ENCODE data around the gene SNRNP25. TPM values are rescaled to one million over a fixed set of nuclear protein-coding genes. Genes with fewer than 3 reads are reported as not detected.
"Not testable (repeated sequence)": the region's sequence is repeated elsewhere in the genome, so short reads cannot be mapped to it uniquely, and the experiment has no call there.

Gene SNRNP25
- polyA plus RNA-seq, 3 donors: 18.5 to 32.2 (median 31.6) TPM

- H3K79me2 ChIP-seq (ENCODE audit: insufficient read depth, low read length); H3K9ac ChIP-seq (ENCODE audit: insufficient read depth, low read length, poor library complexity, severe bottlenecking); H3K4me1 Mint-ChIP-seq; H3K4me3 Mint-ChIP-seq; H2AFZ ChIP-seq (ENCODE audit: insufficient read depth, low read depth, low read length, poor library complexity, severe bottlenecking); H3K27ac ChIP-seq (ENCODE audit: low read depth in 1 of 2, low read length in 2 of 2); H3K9me3 ChIP-seq (replicated peaks in 1 of 2; ENCODE audit: control insufficient read depth in 1 of 2, insufficient read depth in 1 of 2, low read length in 2 of 2); H4K20me1 ChIP-seq (ENCODE audit: insufficient read depth, low read length); H3K27ac Mint-ChIP-seq; H3K4me2 ChIP-seq (replicated peaks; ENCODE audit: extremely low read depth, low read length, poor library complexity, severe bottlenecking); H3K9me3 Mint-ChIP-seq; DNase-seq; H3K36me3 Mint-ChIP-seq; H3K4me3 ChIP-seq (replicated peaks in 1 of 3; ENCODE audit: low read depth in 2 of 3, low read length in 3 of 3); H3K27me3 Mint-ChIP-seq (ENCODE audit: low read depth in 3 of 3); H3K36me3 ChIP-seq (replicated peaks in 1 of 2; ENCODE audit: control insufficient read depth in 1 of 2, insufficient read depth in 2 of 2, low read length in 2 of 2); H3K27me3 ChIP-seq (ENCODE audit: control insufficient read depth in 2 of 2, insufficient read depth in 2 of 2, low read length in 2 of 2); H3K4me1 ChIP-seq (ENCODE audit: control insufficient read depth in 1 of 2, insufficient read depth in 2 of 2, low read length in 2 of 2); intact Hi-C loops (cut with micrococcal nuclease): not testable (repeated sequence)
- no CpG with 5 or more reads among the region's 27 CpGs for WGBS (ENCODE audit: insufficient coverage)
- TF ChIP-seq CTCF (IDR thresholded peaks at IDR 0.05): peak; percentile 52
Observed at GRCh38 chr16:10772-11171, 42.9 kb upstream of the SNRNP25 start.

GRCh38 chr16:17062-17765, 36.4 kb upstream of the SNRNP25 start:
- H3K36me3 ChIP-seq (replicated peaks in 1 of 2; ENCODE audit: control insufficient read depth in 1 of 2, insufficient read depth in 2 of 2, low read length in 2 of 2); intact Hi-C loops (cut with micrococcal nuclease); H3K9me3 ChIP-seq (replicated peaks in 1 of 2; ENCODE audit: control insufficient read depth in 1 of 2, insufficient read depth in 1 of 2, low read length in 2 of 2); H3K9ac ChIP-seq (ENCODE audit: insufficient read depth, low read length, poor library complexity, severe bottlenecking); H3K79me2 ChIP-seq (ENCODE audit: insufficient read depth, low read length); H2AFZ ChIP-seq (ENCODE audit: insufficient read depth, low read depth, low read length, poor library complexity, severe bottlenecking); H3K36me3 Mint-ChIP-seq; DNase-seq; H4K20me1 ChIP-seq (ENCODE audit: insufficient read depth, low read length); H3K4me1 ChIP-seq (ENCODE audit: control insufficient read depth in 1 of 2, insufficient read depth in 2 of 2, low read length in 2 of 2); H3K4me3 ChIP-seq (replicated peaks in 1 of 3; ENCODE audit: low read depth in 2 of 3, low read length in 3 of 3); H3K27me3 ChIP-seq (ENCODE audit: control insufficient read depth in 2 of 2, insufficient read depth in 2 of 2, low read length in 2 of 2); H3K27ac Mint-ChIP-seq; H3K27me3 Mint-ChIP-seq (ENCODE audit: low read depth in 3 of 3); H3K27ac ChIP-seq (ENCODE audit: low read depth in 1 of 2, low read length in 2 of 2); H3K4me3 Mint-ChIP-seq; H3K4me2 ChIP-seq (replicated peaks; ENCODE audit: extremely low read depth, low read length, poor library complexity, severe bottlenecking); H3K9me3 Mint-ChIP-seq; H3K4me1 Mint-ChIP-seq: not testable (repeated sequence)
- 100% methylated on average over 2 of the region's 20 CpGs for WGBS (ENCODE audit: insufficient coverage)

- H3K4me1 Mint-ChIP-seq; H3K4me3 ChIP-seq (replicated peaks in 1 of 3; ENCODE audit: low read depth in 2 of 3, low read length in 3 of 3); intact Hi-C loops (cut with micrococcal nuclease); H3K9me3 ChIP-seq (replicated peaks in 1 of 2; ENCODE audit: control insufficient read depth in 1 of 2, insufficient read depth in 1 of 2, low read length in 2 of 2); H3K9me3 Mint-ChIP-seq; H3K9ac ChIP-seq (ENCODE audit: insufficient read depth, low read length, poor library complexity, severe bottlenecking); H3K27ac Mint-ChIP-seq; H2AFZ ChIP-seq (ENCODE audit: insufficient read depth, low read depth, low read length, poor library complexity, severe bottlenecking); H3K27me3 Mint-ChIP-seq (ENCODE audit: low read depth in 3 of 3); H4K20me1 ChIP-seq (ENCODE audit: insufficient read depth, low read length); DNase-seq; H3K4me1 ChIP-seq (ENCODE audit: control insufficient read depth in 1 of 2, insufficient read depth in 2 of 2, low read length in 2 of 2); H3K4me2 ChIP-seq (replicated peaks; ENCODE audit: extremely low read depth, low read length, poor library complexity, severe bottlenecking); H3K27me3 ChIP-seq (ENCODE audit: control insufficient read depth in 2 of 2, insufficient read depth in 2 of 2, low read length in 2 of 2); H3K27ac ChIP-seq (ENCODE audit: low read depth in 1 of 2, low read length in 2 of 2); H3K36me3 Mint-ChIP-seq; H3K36me3 ChIP-seq (replicated peaks in 1 of 2; ENCODE audit: control insufficient read depth in 1 of 2, insufficient read depth in 2 of 2, low read length in 2 of 2); H3K79me2 ChIP-seq (ENCODE audit: insufficient read depth, low read length): not testable (repeated sequence)
- peak overlapping the region in 1 of 2 donors; percentile 30 for H3K4me3 Mint-ChIP-seq
- WGBS (ENCODE audit: insufficient coverage): 94% methylated on average over 6 of the region's 12 CpGs
Observed at GRCh38 chr16:20886-21285, 32.7 kb upstream of the SNRNP25 start.

GRCh38 chr16:24151-24550, 29.5 kb upstream of the SNRNP25 start:
- H3K4me1 ChIP-seq (ENCODE audit: control insufficient read depth in 1 of 2, insufficient read depth in 2 of 2, low read length in 2 of 2); H3K27ac ChIP-seq (ENCODE audit: low read depth in 1 of 2, low read length in 2 of 2); H3K27me3 Mint-ChIP-seq (ENCODE audit: low read depth in 3 of 3); H3K4me3 Mint-ChIP-seq; DNase-seq; H3K9me3 ChIP-seq (replicated peaks in 1 of 2; ENCODE audit: control insufficient read depth in 1 of 2, insufficient read depth in 1 of 2, low read length in 2 of 2); H3K4me3 ChIP-seq (replicated peaks in 1 of 3; ENCODE audit: low read depth in 2 of 3, low read length in 3 of 3); H3K36me3 Mint-ChIP-seq; intact Hi-C loops (cut with micrococcal nuclease); H3K27me3 ChIP-seq (ENCODE audit: control insufficient read depth in 2 of 2, insufficient read depth in 2 of 2, low read length in 2 of 2); H3K4me1 Mint-ChIP-seq; H3K79me2 ChIP-seq (ENCODE audit: insufficient read depth, low read length); H3K27ac Mint-ChIP-seq; H3K36me3 ChIP-seq (replicated peaks in 1 of 2; ENCODE audit: control insufficient read depth in 1 of 2, insufficient read depth in 2 of 2, low read length in 2 of 2); H3K4me2 ChIP-seq (replicated peaks; ENCODE audit: extremely low read depth, low read length, poor library complexity, severe bottlenecking); H4K20me1 ChIP-seq (ENCODE audit: insufficient read depth, low read length); H3K9ac ChIP-seq (ENCODE audit: insufficient read depth, low read length, poor library complexity, severe bottlenecking); H3K9me3 Mint-ChIP-seq; H2AFZ ChIP-seq (ENCODE audit: insufficient read depth, low read depth, low read length, poor library complexity, severe bottlenecking): not testable (repeated sequence)
- WGBS (ENCODE audit: insufficient coverage): 95% methylated on average over 9 of the region's 22 CpGs

All from CD14-positive monocyte (primary cell).